Colon (tissue), 2 donors: ENCODE measurements around the gene ZDHHC24.
"Not testable (repeated sequence)": the region's sequence is repeated elsewhere in the genome, so short reads cannot be mapped to it uniquely, and the experiment has no call there.

Experiments
- FAIRE-seq: peaks from 2 replicates; lab custom pipeline; 2012; peaks lifted over from hg19 to GRCh38; lab: Jason Lieb, UNC
- donor health status: control.
- donor health status: control.

Gene ZDHHC24

DNA sequence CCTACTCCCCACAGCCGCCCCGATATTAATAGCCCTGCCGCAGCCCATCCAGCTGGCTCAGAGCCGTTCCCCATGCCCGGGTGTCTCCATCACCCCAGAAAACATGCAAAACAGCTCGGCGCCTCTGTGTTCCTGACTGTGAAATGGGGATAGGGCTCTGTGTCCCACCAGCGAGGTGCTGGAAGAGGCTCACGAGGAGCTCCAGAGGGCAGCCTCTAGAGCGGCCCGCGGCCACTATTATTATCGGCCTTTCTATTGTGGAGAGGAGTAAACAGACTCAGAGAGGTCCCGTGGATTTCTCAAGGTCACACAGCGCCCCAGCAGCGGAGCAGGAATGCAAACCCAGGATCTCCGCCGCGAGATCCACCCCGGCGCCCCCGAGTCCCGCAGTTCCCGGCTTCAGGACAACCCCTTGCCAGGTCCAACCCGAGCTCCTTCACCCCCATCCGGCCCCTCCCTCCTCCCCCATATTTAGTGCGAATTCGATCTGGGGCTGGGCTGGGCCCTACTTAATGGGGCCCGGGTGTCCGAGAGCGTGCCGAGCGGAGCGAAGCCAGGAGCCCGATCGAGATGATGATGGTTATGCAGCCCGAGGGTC is 619 bp upstream of the ZDHHC24 start, which contains the start of gene ACTN3:
Gene ACTN3, plus strand, starts transcription at position 536 of the 598 bp plus-strand sequence. Its CDS starts 35 bp downstream, at position 571.
- no peak for FAIRE-seq

DNA sequence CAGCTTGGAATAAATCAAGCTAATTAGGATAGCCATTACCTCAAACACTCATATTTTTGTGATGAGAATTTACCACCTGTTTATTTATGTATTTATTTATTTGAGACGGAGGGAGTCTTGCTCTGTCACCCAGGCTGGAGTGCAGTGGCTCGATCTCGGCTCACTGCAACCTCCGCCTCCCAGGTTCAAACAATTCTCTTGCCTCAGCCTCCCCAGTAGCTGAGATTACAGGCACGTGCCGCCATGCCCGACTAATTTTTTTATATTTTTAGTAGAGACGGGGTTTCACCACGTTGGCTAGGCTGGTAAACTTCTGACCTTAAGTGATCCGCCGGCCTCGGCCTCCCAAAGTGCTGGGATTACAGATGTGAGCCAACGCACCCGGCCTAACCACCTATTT is 896 bp downstream of the ZDHHC24 start:
- not testable (repeated sequence) for FAIRE-seq

DNA sequence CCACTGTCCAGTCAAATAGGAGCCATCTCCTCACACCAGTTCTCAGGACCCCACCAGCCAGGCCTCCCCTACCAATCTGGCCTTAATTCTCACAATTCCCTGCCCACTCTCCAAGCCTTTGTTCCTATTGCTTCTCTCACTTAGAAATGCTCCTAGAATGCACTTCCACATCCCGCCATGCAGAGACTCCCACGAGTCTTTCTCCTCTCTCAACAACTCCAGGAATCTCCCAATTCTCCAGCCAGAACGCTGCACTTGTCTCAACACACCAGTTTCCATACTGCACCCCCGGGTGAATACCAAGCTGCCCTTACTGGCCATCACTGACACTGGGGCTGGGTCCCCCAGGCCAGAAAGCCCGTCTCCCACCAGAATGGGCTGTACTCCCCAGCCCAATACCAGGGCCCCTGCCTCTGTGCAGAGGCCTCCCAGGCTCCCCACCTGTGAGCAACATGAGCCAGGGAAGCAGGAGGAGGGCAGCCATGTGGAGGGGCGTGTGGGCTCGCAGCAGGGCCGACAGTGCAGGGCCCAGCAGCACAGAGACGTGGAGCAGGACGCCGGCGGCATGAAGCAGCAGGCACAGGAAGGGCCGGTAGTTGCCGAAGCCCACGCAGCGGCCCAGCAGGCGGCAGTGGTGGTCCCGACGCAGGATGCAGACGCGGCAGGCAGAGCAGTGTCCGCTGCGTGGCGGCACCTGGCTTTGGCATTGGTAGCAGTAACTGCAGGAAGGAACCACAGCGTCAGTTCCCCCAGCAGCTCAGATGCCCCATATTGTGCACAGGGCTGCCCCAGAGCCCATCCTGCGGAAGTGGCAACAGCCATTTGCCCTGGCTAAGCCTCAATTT is 2.4 kb downstream of the ZDHHC24 start:
- no peak for FAIRE-seq

DNA sequence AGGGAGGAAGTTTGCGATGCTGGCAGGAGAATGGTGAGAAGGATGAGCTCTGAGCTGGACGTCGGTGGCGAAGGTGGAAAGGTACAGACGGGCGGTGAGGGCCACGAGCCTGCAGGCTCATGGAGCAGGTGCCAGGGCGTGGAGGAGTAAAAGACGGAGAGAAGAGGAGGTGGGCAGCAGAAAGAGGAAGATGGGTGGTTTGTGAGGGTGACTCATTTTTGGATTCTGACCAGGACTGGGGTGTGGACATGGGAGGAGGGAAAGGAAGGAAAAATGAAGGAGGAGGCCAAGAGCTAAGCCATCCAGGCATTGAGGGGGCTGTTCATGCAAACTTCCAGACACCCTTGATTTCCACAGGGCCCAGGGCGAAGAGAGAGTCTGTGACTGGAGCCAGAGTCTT is 3.5 kb downstream of the ZDHHC24 start:
- FAIRE-seq, result no peak

DNA sequence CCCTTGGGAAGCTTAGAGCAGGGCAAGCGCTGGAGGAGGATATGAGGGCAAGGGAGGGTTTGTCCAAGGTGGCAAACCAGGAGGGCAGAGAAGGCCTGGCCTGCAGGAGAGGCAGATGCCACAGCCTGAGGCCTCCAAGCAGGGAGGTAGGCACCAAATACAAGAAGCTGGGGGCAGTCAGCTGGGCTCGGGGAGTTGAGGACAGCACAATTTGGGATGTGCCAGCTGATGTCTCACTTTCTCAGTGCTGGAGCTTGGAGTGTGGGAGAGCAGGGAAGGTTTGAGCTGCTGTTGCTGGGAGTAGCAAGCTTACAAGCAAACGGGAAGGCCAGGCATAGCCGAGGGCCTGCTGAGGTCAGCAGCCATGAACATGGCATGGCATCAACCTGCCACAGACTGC is 4.0 kb downstream of the ZDHHC24 start:
- FAIRE-seq, result no peak

DNA sequence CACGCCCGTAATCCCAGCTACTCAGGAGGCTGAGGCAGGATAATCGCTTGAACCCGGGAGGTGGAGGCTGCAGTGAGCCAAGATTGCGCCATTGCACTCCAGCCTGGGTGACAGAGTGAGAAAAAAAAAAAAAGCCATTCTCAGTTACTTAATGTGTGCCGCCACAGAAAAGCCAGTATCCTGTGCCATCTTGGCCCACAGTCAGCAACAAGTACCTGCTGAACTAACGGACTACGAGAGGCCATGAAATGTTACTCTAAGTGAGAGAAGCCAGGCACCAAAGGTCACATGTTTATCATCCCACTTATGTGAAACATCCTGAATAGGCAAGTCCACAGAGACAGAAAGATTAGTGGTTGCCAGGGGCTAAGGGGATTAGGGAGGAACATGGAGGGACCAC is 5.2 kb downstream of the ZDHHC24 start:
- not testable (repeated sequence) for FAIRE-seq

DNA sequence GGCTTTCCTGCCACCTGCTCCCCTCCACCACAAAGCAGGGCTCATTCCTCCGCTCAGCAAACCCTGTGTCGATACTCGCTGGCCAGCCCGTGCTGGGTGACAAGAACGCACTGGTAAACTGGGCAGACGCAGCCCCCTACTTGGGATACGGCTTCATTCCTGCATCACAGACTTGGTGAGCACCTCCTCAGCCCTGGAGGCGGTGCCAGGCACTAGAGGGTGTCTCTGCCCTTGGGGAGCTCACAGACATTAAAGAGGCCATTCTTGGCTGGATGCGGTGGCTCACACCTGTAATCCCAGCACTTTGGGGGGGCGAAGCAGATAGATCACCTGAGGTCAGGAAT is 6.0 kb downstream of the ZDHHC24 start:
- FAIRE-seq, result no peak

DNA sequence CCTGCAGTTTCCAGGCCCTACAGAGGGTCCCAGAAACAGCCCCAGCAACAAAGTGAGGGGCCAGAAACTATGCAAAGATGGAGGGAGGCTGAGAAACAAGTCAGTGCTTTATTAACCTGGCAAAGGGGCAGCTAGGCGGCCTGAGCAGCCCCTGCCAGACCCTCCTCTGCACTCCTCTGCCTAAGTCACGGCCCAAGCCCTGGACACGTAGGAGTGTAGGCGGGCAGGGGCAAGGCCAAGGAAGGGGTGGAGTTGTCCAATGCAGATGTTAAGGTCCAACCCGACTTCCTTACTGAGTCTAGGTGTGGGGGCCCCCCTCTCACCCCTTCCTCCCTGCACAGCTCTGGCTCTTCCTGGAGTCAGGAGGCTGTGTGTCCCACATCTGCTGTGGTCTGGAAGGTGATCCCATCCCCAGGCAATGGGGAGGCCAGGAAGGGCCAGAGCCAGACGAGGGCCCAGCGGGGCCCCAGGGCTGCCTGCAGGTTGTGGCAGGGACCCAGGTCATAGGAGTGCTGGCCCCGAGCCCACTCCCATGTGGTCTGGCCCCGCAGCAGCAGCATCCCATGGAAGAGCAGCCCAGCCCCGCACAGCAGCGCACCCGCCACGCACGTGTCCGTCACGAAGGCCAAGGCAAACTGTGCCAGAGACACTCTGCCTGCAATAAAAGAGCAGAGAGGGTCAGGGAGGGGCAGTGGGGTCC is 6.5 kb downstream of the ZDHHC24 start:
- FAIRE-seq, result no peak

DNA sequence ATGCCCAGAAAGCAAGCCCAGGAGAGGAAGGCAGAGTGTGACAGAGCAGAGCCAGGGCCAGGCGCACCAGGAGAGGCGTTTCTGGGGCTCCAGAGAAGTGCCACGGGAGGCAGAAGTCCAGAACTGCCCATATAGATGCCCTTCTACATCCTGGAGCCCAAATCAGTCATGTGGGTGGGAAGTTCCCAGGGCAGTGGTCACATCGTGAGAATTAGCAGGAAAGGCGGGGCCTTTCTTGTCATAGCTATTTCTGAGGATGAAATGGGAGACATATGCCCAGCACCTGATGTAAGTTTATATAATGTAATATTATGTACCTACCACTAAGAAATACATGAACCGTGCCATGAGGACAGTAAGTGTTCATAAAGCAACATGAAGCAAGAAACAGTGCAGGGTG is 13.1 kb downstream of the ZDHHC24 start:
- FAIRE-seq, result no peak

DNA sequence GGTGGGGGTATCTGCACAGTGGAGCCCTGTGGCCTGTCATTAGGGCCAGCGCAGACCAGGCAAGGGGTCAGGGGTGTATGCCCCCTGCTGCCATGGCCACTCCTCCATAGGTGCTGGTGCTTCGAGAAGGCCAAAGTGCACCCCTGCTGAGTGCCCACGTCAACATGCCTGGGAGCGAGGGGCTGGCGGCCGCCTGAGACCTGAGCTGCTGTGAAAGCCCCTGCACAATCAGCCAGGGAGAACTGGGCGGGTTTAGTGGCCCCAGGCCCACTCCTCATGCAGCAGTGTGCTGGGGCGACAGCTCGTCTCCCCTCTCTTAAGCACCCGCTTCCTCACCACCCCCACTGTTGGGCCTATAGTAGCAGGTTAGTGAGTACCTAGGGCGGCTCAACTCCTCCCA is 14.0 kb downstream of the ZDHHC24 start:
- no peak for FAIRE-seq

DNA sequence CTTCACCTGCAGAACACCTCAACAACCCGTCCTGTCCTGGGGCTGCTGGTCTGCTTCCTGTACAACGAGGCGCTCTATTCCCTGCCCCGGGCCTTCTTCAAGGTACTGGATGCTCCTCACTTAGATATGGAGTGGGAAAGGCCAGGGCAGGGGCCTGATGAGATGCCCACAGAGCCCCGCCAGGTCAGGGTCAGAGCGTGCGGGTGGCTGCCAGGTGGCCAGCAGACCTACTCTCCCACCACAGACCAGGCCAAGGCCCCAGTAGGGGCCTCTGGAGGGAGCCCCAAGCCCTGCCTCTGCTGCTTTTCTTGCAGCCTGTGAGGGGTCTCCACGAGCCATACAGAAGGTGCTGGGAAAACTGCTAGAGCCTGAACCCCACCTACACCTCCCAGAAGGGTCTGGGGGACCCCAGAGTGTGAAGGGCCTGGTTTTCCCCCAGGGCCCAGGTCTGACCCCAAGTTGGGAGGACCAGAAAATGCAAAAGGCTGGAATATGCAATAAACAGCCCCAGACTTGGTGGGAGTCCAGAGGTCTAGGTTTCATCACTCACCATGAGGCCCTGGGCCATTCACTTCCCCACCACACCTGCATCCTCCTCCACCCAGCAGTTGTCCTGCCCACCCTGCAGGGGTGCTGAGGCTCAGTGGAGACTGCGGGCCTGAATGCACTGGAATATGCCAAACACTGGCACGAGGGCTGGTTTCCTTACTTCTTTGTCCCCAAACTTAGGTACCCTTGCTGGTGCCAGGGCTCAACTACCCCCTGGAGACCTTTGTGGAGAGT is 14.7 kb downstream of the ZDHHC24 start:
- no peak for FAIRE-seq

DNA sequence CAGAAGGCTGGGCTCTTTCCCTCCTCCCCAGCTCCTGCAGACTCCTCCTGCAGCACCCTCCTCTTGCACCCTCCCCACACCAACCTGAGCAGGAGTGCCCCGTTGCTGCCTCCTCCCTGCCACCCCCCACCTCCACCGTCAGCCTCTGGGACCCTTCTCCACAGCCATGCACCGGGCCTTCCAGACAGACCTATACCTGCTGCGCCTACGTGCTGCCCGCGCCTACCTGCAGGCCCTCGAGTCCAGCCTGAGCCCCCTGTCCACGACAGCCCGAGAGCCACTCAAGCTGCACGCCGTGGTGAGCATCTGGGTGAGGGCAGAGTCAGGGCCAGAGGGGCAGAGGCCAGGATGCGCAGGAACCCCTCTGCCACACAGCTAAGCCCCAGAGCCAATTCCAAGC is 16.2 kb downstream of the ZDHHC24 start:
- FAIRE-seq, result no peak

DNA sequence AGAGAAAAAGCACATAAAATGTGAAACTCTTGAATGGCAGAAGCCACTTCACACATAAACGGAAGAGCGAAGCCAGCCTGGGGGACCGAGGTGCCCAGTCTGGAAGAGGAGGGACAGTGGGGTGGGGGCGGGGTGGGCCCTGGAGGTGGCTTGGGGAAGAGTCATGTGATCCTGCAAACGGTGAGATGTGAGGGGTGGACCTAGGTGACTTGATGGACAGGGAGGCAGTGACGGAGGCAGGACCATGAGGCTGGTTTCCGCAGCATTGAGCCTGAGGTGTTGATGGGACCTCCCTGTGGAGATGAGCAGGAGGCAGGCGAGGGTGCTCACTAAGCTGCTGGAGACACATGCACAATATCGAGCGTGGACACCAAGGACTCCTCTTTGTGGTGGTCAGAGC is 16.8 kb downstream of the ZDHHC24 start:
- no peak for FAIRE-seq

DNA sequence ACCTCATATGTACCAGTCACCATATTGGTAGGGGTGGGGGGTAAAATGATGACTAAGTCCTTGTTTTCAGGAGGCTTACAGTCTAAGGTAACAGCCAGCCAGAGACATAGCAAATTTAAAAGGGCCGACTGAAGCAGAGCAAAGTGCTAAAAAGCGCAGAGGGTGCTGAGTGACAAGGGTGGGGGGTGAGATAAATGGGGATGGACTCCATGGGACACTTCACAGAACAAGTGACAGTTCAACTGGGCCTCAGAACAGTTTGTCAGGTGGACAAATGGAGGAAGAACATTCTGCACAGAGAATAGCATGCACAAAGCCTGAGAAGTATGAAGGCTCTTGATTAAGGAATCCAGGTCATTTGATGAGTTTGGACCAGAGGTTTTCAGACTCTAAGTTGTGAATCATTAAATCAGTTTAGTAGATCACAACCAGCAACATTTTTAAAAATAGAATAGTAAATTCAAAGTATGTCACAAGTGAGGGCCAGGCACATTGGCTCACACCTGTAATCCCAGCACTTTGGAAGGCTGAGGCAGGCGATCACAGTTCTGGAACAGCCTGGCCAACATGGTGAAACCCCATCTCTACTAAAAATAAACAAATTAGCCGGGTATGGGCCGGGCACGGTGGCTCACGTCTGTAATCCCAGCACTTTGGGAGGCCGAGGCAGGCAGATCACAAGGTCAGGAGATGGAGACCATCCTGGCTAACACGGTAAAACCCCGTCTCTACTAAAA is 21.4 kb downstream of the ZDHHC24 start:
- no peak for FAIRE-seq

DNA sequence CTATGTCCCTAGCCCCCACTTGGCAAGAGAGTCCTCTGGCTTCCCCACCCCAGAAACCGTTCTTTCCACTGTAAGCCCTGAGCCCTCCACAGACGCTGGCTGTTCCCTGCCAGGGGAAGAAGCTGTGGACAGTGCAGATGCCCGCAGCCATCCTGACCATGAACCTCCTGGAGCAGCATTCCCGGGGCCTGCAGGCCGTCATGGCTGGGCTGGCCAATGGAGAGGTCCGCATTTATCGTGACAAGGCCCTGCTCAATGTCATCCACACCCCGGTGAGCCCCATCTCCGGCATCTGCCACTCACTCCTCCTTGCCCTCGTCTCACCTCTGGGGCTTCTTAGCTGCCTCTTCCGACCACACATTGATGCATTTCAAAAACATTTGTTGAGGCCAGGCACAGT is 22.2 kb downstream of the ZDHHC24 start:
- FAIRE-seq, result no peak

DNA sequence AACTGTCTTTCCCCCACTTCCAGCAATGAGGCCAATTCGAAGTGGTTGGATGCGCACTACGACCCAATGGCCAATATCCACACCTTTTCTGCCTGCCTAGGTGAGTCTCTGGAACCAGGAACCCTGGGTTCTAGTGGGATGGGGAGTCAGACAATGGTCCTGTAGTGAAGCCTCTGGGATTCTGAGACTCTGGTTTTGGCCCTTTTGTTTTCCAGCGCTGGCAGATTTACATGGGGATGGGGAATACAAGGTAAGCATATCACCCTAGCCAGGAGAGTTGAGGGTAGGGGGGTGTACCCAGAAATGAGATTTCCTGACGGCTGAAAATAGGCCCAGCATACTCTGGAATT is 34.9 kb downstream of the ZDHHC24 start:
- FAIRE-seq, result no peak

DNA sequence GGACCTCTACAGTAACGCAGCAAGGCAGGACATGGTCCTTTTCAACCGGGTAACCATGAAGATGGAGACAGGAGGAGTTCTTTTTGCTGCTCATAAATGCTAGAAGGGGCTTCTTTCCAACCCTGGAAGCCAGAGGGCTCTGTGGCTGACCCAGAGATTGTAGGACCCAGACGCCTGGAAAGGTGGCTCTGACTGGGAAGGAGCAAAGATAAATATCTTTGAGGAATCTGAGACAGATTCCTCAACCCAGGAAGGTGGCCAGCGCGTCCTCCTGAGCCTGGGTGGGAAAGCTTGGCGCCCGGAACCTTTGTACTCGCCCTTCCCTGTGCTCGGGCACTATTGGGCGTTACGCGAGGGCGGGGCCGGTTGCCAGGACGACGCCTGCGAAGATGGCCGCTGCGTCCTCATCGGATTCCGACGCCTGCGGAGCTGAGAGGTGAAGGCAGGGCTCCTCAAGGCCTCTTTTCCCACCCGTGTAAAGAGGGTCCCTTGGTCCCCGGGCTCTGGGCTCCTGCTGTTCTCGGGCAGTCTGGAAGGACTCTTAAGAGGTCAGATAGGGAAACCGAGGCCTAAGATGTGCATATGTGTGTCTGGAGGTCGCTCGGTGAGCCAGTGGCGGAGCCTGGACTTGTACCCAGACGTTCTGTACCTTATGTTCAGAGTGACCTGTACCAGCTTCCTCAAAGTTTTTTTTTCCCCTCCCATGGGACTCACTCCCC is 35.4 kb downstream of the ZDHHC24 start, which contains the start of gene BBS1:
Gene BBS1, plus strand, starts transcription at position 365 of the 719 bp plus-strand sequence. Its CDS starts 25 bp downstream, at position 390.
- no peak for FAIRE-seq

DNA sequence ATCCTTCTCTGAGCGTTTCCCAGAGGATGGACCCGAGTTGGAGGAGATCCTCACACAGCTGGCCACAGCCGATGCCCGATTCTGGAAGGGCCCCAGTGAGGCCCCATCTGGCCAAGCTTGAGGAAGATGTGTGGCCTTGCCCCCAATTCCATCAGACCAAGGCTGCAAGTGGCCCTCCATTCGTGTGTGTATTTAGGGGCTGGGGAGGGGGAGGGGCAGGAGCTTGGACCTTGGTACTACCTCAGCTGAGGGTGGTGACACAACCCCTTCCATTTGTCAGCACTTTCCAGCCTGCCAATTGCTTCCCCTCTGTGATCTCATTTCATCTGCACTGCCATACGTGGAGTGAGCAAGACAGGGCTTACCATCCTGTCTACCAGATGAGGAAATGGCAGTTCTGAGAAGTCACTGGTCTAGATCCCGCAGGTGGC is 36.7 kb downstream of the ZDHHC24 start:
- no peak for FAIRE-seq

DNA sequence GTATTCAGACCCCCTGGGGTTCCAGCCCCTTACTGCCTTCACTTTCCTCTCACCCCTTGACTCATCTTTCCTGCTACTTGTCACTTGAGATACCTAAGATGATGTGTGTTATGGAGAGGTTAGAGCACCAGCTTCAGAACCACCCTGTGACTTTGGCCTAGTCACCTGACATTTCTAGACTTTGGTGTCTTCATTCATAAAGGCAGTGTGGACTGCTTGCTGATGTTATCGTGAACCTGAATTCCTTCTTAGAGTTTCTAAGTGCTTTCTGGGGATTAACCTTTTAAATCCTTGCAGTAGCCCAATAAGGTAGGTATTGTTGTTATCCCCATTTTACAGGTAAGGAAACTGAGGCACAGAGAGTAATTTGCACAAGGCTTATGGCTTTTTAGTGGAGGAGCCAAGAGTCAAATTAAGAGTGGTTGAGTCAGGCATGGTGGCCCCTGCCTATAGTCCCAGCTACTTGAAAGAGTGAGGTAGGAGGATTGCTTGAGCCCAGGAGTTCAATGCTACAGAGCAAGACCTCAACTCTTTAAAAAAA is 40.5 kb downstream of the ZDHHC24 start:
- no peak for FAIRE-seq

DNA sequence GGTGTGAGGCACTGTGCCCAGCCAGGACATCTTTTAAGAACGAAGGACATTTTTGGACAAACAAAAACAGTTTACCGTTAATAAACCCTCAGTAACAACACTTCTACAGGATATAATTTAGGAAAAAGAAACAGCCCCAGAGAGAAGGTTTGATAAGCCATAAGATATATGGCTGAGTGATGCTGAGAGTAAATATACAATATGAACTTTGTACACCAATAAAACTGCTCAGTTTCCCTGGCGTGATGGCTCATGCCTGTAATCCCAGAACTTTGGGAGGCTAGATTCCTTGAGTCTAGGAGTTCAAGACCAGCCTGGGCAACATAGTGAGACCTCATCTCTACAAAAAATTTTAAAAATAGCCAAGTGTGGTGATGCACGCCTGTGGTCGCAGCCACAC is 47.3 kb downstream of the ZDHHC24 start:
- FAIRE-seq, result no peak

DNA sequence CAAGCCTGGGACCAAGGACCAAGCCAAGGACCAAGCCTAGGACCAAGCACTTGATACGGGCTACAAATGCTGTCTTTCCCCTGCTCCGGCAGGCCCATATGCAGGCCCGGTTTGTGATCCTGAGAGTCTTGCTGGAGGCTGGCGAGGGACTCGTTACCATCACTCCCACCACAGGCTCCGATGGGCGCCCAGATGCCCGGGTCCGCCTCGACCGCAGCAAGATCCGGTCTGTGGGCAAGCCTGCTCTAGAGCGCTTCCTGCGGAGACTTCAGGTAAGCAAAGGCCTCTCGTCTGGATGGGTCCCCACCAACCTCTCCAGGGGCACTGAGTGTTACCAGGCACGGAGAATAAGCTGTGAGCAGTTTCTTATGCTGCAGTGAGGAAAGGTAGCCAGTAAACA is 48.6 kb downstream of the ZDHHC24 start:
- FAIRE-seq, result no peak
